ENCODE measurements around the gene FHOD3.

Gene FHOD3

DNA sequence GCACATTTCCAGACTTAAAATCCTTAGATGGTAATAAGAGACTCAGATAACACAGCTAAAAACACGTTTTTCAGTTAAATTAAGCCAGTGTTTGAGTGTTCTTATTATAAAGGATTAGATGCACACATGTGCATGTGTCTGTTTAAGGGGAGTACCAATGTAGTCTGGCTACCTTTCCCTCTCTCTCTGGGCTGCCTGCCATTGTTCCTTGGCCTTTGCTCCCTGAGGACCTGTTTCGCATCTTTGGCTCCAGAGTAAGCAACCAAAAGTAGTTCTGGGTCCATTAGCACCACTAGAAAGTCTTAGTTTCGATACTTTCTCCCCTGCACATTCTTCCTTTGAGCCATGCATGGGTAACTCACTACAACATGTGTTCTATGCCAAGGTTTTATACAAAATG lies 303.0 kb downstream of the FHOD3 start:
- no peak for DNase-seq

DNA sequence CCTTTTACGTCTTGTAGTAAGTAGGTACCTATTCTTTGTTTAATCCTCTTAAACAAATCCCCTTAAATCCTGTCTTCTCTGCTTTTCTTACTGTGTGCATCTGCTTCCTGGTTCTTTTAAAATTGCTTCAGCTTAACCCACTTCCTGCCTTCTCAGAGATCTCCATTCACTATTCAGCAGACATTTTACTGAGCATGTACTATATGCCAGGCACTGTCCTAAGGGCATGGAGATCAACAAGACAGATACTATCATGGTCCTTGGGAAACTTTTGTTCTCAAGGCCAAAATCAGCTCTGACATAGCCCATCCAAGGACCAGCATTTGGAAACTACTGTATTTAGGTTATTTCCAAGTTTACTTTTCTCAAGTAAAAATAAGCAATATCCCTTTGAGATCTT lies 303.8 kb downstream of the FHOD3 start:
- DNase-seq: no peak

DNA sequence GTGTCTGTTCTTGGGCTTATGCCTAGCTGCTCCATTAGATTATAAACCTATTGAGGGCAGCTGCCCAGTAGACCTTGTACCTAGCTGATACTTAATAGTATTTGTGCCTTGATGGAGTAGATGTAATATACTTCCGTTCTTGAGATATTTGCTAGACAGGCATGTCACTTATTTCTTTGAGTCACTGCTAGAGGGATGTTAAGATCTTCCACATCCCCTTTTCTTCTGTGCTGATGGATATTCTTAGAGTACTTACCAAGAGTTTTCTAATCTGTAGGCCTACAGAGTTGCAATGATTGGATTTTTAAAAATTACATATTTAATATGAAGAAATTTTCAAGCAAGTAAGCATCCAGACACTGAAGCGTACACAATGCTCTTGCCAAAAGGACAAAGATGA lies 304.6 kb downstream of the FHOD3 start:
- DNase-seq: no peak

GRCh38 chr18:36602620-36603019 lies 305.1 kb downstream of the FHOD3 start:
- DNase-seq: no peak

DNA sequence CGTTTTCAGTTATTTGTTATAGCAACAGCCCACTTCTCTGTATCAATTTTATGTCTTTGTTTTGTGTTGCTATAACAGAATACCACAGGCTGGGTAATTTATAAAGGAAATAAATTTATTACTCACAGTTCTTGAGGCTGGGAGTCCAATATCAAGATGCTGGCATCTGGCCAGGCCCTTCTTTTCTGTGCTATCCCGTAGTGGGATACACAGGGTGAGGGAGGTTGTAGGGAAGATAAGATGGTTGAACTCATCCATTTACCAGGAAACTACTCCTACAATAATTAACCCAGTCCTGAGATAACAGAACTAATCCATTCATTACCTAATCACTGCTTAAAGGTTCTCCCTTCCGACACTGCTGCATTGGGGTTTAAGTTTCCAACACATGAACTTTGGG lies 310.6 kb downstream of the FHOD3 start:
- DNase-seq: no peak

DNA sequence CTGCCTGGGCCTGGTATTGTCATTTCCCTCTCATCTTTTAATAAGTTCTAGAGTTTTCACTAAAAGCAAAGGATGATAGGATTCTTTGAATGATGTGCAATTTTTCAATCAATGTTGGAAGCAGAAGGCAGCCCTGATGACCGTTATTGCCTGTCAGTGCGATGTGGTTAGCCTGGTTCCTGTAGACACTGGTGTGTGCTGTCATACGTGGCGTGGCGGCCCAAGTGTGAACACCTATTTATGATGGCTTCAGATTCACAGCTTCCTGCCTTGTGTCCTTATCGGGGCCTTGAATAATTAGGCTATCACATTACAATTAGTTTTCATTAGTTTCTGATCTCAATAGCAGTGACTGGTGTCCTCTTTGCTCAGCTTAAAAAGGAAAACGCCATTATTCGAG lies 312.7 kb downstream of the FHOD3 start:
- no peak for DNase-seq

GRCh38 chr18:36610661-36611060 lies 313.1 kb downstream of the FHOD3 start:
- no peak for DNase-seq

DNA sequence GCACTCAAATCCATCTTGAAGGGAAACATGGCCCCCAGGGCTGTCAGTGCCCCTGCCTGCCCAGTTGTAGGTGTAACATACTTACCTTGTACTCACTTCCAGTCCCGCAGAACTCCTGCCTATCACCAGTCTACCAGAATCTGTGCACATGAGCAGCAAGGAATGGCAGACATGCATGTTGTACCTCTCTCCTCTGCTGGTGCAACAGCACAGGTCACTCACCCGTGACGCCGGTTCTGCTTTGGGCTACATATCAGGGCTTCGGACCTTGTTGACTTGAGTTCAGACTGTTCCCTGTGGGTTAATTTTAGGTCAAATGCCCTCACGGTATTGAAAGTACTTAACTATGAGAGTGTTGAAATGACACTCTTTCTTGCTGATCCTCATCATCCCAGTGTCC lies 315.6 kb downstream of the FHOD3 start:
- DNase-seq: no peak

DNA sequence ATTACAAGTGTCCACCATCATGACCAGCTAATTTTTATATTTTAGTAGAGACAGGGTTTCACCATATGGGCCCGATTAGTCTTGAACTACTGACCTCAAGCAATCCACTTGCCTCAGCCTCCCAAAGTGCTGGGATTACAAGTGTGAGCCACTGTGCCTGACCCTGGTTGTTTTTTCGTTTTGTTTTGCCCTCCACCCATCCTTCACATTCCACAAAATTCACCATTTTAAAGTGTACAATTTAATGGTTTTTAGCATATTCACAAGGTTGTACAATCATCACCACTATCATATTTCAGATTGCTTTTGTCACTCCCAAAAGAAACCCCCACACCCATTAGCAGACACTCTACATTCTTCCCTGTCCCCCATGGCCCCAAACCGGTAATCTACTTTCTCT lies 316.3 kb downstream of the FHOD3 start:
- DNase-seq: no peak

DNA sequence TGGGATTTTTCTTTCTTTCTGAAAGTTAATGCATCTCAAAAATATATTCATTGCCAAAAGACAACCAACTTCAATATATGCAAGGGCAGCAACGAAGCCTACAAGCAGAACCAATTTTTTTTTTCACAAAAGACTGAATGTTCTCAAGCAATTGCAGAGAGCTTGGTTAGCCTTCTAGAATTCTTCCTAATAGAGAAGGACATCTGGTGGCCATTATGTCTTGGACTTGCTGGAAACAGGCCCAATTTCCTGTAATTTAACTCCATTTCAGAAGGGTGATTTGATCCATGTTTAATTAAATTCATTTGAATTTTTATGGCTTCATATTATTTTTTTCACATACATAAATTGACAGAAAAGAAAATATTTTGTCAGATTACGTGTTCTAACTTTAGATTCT lies 323.3 kb downstream of the FHOD3 start:
- peak in 1 of 3 experiments; percentile 28 for DNase-seq

- no peak for DNase-seq
These were observed 325.1 kb downstream of the FHOD3 start for GRCh38 chr18:36622610-36623009.

DNA sequence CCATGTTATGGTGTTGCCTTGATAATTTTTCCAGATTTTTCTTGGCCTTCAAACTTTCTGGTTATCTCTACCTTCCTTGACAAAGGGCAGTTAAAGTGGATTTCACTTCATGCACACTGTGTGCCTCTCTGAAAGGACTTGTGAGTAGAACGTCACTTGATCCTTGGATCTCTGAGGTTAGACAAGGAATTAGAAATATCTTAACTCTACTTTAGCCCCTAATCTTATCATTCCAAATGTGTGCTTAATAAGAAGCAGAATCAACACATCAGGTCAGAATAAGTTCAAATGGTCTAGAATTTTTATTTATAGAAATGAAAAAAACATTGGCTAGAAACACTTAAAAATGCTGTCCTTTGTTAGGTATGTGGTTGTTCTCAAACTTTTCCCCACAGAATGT lies 325.6 kb downstream of the FHOD3 start:
- no peak for DNase-seq

DNA sequence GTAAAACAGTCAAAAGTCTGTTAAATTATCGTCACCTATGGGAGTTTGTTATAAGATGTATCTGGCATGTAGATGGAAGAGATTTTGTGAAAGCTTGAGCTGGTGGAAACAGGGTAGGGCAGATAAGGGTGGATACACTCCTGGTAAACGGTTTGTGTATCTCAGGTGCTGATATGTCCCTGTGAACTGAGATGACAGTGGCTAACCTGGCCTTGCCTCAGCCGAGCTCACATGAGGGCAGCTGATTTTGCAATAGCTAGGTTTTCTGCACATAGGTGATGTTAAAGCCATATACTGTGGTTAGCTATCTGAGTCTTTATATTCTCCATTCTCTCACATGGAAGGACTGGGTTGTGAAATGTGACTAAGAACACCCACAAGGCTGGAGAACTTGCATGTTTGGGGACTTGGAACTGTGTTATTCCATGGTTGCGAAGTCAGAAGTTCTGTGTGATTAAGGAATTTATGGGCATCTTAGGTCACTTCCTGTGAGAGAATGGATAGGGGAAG lies 326.2 kb downstream of the FHOD3 start:
- no peak for DNase-seq

DNA sequence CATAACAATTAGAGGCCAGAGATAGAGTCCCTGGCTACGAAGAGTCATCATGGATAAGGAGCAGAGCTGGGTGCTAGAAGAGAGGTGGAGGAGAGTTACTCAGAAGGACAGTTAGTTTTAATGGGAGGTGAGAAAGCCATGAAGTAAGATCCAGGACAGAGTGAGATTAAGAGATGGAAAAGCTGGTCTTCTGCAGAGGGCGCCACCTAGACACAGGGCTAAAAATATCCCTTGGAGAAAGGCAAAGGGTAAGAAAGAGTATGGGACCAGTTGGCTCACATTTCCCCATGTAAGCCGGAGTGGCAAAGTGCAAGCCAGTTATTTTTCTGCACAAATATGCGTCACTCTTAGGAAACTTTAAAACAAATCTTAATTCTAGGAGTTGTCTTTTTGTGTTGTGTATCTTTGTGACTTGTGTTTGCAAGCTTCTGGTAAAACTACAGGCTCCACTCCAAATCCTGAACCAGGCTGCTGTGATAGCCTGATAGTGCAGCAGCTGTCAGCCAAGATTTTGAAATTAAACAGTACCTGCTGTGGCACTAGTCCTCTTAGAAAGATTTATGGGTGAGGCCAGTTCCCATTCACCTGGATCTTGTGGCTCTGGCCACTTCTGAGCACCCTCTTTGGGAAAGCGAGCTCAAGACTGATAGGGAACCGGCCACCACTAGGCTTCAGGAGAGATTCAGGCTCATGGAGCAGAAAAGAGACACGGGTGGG lies 327.1 kb downstream of the FHOD3 start:
- peak in 1 of 3 experiments; percentile 8 for DNase-seq

DNA sequence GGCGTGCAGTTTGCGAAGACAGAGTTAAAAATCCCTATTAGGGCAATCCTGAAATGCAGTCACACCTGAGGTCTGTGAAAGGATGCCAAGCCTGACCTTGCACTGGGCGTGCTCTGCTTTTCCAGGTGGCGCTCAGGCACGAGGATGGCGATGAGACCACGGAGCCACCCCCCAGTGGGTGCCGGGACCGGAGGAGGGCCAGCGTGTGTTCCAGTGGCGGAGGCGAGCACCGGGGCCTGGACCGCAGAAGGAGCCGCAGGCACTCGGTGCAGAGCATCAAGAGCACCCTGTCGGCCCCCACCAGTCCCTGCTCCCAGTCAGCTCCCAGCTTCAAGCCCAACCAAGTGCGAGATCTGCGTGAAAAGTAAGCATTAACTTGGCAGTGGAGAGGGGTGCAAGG lies 327.9 kb downstream of the FHOD3 start:
- no peak for DNase-seq

GRCh38 chr18:36627637-36628036 lies 330.1 kb downstream of the FHOD3 start:
- DNase-seq: no peak

DNA sequence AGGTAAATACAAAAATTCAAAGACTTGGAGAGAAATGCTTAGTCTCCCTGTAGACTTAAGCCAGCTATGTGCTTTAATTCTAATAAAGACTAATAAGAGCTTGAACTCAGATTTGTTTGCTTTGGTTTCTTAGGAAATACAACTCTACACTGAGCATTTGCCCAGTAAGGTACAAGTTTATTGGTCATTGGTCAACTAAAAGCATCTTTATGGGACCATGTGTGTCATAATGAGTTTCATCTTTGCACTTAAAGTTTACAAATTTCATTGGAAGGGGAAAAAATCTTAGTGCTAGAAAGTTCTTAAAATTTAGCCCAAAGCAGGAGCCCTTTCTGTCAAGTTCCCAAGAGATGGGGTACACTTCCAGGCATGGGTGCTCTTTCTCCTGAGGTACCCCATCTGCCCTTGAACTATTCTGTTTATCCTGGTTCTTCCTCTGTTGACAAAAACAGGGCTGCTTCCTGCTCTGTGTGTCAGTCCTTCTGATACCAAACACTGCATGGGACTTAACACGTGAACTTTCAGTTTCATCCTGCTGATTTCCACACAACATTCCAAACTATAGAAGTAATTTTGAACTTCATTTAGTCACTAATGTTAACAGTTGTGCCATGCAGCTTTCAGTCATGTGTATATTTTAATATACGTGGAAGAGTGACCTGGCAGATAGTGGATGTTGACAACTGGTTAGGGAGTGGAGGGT lies 331.1 kb downstream of the FHOD3 start:
- DNase-seq: no peak

GRCh38 chr18:36629138-36629530 lies 331.6 kb downstream of the FHOD3 start:
- DNase-seq: no peak

GRCh38 chr18:36629836-36630235 lies 332.3 kb downstream of the FHOD3 start:
- DNase-seq: no peak

- no peak for DNase-seq
These were observed 333.4 kb downstream of the FHOD3 start for GRCh38 chr18:36630917-36631316.

DNA sequence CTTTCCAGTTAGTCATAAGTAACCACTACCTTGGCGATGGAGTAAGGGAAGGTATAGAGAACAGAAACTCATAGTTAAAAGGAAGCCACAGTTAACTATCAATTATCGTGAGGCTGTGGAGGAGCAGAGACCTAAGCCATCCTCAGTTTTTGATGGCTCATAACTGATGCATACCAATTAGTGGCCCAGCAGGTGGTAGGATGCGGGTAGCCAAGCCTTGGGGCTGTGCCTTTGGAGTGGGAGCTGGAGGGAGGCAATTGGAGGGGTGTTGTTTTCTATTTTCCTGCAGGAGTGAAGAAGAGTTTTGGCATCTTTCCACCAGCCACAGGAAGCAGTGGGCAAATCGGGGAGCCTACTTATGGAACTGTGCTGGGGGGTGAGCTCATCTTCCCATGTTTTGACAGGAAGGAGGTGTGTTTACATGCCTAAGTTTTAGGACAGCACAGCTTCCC lies 336.5 kb downstream of the FHOD3 start:
- peak in 2 of 3 experiments; percentile 82 to 90 for DNase-seq

DNA sequence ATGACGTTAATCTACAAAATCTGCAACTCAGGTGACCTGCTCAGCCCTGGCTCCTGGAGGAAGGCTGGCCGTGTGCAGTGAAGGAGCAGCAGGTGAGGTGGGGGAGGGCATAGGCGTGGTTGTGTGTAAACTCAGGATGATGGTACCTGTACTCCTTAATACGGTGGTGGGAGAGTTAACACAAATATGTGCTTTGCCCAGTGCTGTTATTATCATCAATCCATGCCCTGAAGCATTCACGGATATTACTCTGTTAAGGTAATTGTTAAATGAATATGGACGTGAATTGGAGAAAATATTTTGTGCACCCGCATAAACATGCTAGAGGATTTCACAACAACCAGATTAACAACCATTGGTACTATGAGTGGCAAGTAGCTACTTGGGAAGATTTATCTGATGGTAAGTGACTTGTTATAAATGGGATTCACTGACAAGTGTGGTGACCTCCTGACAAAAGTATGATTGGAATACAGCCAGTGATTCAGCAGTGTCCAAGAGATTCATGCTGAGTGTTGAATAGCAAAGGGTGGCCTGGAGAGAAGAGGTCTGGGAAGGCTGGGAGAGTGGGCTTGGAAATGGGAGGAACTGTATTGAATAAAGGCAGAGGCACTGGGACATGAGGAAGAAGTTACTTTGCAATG lies 337.2 kb downstream of the FHOD3 start:
- DNase-seq: peak in 2 of 3 experiments; percentile 57 to 78

- no peak for DNase-seq
These were observed 338.0 kb downstream of the FHOD3 start for GRCh38 chr18:36635414-36636096.
